NT2/D1 (cell line): ENCODE data around the gene DGAT2.

Experiments used
- DNase-seq: peaks from one replicate; pipeline ENCODE4 v3.0.0-alpha.2; 2011; ENCODE audit warnings: low read depth, low spot score
- H3K27me3 ChIP-seq: 2 replicates; pipeline ENCODE4 v1.6.0; 2011; ENCODE audit warnings: mild to moderate bottlenecking; ENCODE audit not compliant: insufficient read length, insufficient read depth
- H3K36me3 ChIP-seq: 2 replicates; pipeline ENCODE4 v1.6.1; 2011; ENCODE audit warnings: mild to moderate bottlenecking, low read length, mixed read lengths; ENCODE audit not compliant: insufficient read depth, insufficient read length
- H3K4me1 ChIP-seq: 2 replicates; pipeline ENCODE4 v1.5.1; 2011; ENCODE audit not compliant: insufficient read depth, insufficient read length
- H3K4me3 ChIP-seq: 2 replicates; pipeline ENCODE4 v1.5.1; 2011; ENCODE audit warnings: low read depth; ENCODE audit not compliant: insufficient read length
- H3K9ac ChIP-seq: 2 replicates; pipeline ENCODE4 v1.6.0; 2011; ENCODE audit warnings: low read depth; ENCODE audit not compliant: insufficient read length
- H3K9me3 ChIP-seq: 2 replicates; pipeline ENCODE4 v1.5.1; 2011; ENCODE audit warnings: mild to moderate bottlenecking, low read length; ENCODE audit not compliant: insufficient read depth
- SUZ12 ChIP-seq: IDR thresholded peaks from 2 replicates; pipeline ENCODE4 v1.6.1; 2011; ENCODE audit not compliant: insufficient read length, insufficient read depth; ENCODE audit errors: extremely low read depth
- YY1 ChIP-seq: IDR thresholded peaks from 2 replicates; pipeline ENCODE4 v1.6.1; 2011; ENCODE audit not compliant: insufficient read length, insufficient read depth
- ZNF274 ChIP-seq: IDR thresholded peaks from 2 replicates; pipeline ENCODE4 v1.6.1; 2011; ENCODE audit warnings: mild to moderate bottlenecking, low read depth, low read length

The DGAT2 gene

DNA sequence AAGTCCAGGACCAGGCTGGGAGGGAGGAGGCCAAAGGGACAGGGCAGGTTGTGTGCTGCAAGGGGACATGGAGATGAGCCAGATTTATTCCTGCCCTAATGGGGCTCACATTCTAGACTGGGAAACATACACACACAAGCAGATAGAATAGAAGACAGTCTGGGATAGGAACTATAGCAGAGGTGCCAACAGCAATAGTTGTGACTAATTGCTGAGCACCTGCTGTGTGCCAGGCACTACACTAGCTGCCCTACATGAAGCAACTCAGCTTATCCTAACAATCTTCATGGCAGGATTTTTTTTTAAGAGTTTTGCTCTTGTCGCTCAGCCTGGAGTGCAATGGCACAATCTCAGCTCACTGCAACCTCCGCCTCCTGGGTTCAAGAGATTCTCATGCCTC is 39.6 kb upstream of the DGAT2 start:
- no peak for DNase-seq
- Histone ChIP-seq H3K4me1 (peaks cover 2% of the 10 kb centered on the region), H3K9ac (no peak overlapping the region), H3K9me3 (no peaks in the 10 kb centered on the region), H3K27me3 (no peaks in the 10 kb centered on the region), H3K4me3 (no peak overlapping the region), H3K36me3 (no peaks in the 10 kb centered on the region)
- TF ChIP-seq YY1: no peak

DNA sequence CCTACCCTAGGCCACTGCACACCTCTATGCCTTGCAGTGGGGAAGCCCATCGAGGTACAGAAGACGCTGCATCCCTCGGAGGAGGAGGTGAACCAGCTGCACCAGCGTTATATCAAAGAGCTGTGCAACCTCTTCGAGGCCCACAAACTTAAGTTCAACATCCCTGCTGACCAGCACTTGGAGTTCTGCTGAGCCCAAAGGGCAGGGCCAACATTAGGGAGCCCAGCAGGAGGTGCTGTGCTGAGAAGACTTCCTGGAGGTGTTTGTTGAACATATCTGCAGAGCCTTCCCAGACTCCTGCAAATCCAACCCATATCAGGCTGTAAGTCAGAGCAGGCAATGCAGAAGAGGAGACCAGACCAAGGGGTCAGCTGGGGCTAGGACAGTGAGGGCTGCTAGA is 37.5 kb upstream of the DGAT2 start:
- no peaks in the 10 kb centered on the region for H3K36me3 ChIP-seq
- no peak overlapping the region for H3K9ac ChIP-seq
- H3K4me1 ChIP-seq: peaks cover 1% of the 10 kb centered on the region
- H3K4me3 ChIP-seq: no peak overlapping the region
- no peaks in the 10 kb centered on the region for H3K27me3 ChIP-seq
- no peaks in the 10 kb centered on the region for H3K9me3 ChIP-seq
- no peak for DNase-seq
- TF ChIP-seq YY1: no peak
- TF ChIP-seq SUZ12: no peak
- no peak for TF ChIP-seq ZNF274

DNA sequence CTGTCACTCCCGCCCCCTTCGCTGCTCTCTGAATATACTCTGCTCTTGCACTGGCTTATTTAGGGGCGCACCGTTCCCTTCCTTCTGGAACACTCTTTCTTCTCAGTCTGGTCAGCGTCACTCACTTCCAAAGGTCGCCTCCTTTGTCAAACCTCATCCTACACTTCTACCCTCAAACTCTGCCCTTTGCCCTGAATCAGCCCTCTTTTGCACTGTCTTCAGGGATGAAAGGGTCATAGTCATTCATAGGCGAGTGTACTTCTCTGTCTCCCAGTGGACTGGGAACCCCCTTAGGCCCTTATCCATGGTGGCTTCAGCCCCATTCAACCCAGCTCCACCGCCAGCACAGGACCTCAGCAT is 35.5 kb upstream of the DGAT2 start:
- Histone ChIP-seq H3K9ac (no peak overlapping the region), H3K4me1 (no peaks in the 10 kb centered on the region), H3K36me3 (no peaks in the 10 kb centered on the region), H3K4me3 (no peak overlapping the region), H3K9me3 (no peaks in the 10 kb centered on the region), H3K27me3 (no peaks in the 10 kb centered on the region)
- no peak for TF ChIP-seq YY1
- no peak for TF ChIP-seq ZNF274
- no peak for TF ChIP-seq SUZ12
- no peak for DNase-seq

DNA sequence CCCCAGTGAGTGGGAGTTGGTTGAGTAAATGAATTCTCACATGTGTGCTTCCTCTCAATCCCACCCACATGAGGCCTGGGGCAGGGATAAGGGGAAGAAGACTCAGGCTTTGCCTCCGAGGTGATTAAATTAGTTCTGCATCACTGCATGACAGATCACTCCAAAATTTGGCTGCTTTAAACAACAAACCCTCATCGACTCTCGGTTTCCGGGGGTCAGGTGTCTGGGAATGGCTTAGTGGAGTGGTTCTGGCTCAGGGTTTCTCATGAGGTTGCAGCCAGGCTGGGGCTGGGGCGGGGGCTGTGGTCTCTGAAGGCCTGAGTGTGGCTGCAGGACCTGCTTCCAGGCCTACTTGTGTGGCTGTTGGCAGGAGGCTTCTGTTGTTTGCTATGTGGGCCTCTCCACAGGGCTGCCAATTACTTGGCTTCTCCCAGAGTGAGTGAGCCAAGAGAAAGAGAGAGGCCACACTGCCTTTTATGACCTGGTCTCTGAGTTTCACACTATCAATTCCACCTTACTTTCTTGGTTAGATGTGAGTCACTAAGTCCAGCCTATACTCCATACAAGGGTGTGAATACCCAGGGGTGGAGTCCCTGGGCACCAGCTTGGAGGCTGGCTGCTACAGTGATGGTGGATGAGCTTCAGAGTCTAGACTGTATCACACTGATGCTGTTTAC is 35.0 kb upstream of the DGAT2 start:
- H3K4me3 ChIP-seq: no peak overlapping the region
- H3K27me3 ChIP-seq: no peaks in the 10 kb centered on the region
- H3K9me3 ChIP-seq: no peaks in the 10 kb centered on the region
- no peak overlapping the region for H3K9ac ChIP-seq
- no peaks in the 10 kb centered on the region for H3K36me3 ChIP-seq
- DNase-seq: no peak
- H3K4me1 ChIP-seq: no peaks in the 10 kb centered on the region
- TF ChIP-seq ZNF274: no peak
- no peak for TF ChIP-seq SUZ12
- TF ChIP-seq YY1: no peak

DNA sequence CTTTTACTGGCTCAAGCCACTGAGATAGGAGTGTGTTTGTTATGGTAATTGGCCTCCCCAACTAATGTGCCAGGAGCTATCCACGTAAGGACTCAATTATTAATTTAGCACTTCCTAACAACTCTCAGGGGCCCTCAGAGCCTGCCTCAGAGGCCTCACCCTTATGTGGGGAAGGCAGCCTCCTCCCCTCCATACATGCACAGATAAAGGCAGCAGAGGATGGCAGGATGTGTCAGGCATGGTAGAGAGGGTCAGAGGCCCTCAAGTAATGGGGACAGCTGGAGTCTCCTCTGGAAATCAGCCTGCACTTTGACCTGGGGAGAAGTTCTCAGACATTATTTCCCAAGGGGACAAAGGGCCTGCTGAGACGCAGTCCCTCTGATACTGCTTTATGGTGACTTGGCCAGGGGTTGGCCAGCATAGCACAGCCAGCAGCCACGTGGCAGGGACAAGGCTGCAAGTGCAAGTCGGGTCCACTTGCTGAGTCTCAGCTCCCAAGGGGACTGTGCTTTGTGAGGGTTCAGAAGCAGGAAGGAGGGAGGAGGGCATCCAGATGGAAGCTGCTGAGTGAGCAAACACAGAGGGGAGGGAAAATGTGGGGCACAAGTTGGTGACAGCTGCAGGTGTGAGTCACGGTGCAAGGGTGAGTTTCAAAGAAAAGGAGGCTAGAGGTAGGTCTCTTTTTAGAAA is 33.9 kb upstream of the DGAT2 start:
- TF ChIP-seq SUZ12: no peak
- no peak for TF ChIP-seq ZNF274
- TF ChIP-seq YY1: no peak
- no peak for DNase-seq

DNA sequence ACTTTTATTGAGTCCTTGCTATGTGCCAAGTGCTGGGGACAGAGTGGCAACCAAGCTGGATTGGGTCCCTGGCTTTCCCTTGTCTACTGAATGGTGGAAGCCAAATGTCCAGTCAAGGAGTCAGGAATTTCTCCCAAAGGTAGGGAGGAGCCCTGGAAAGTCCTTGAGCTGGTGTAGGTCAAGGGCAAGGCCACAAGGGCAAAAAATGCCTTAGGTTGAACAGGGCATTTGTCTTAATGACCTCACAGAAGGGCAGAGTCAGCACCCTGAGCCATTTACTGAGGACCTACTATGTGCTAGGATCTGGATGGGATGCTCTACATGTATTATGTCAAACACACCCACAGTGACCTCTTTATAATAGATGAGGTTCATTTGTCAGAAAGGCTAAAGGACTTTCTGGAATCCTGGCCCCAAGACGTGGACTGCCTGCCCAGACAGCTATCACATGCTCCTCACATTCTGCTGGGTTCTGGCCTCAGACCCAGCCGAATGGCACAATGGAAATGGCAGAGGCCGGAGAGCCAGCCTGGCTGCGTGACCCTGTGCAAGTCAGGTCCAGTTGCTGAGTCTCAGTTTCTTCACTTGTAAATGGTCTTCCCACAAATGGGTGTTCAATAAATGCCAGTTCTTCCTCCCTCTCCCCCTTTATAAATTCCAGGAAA is 33.3 kb upstream of the DGAT2 start:
- Histone ChIP-seq H3K4me3 (no peak overlapping the region), H3K36me3 (no peaks in the 10 kb centered on the region), H3K9me3 (no peaks in the 10 kb centered on the region), H3K4me1 (no peaks in the 10 kb centered on the region), H3K9ac (no peak overlapping the region), H3K27me3 (no peaks in the 10 kb centered on the region)
- TF ChIP-seq YY1: no peak
- no peak for TF ChIP-seq SUZ12
- TF ChIP-seq ZNF274: no peak
- DNase-seq: no peak

More for the DNA sequence above, 33.9 kb upstream of the DGAT2 start:
- Histone ChIP-seq H3K36me3 (no peaks in the 10 kb centered on the region), H3K4me3 (no peak overlapping the region), H3K9ac (no peak overlapping the region), H3K4me1 (no peaks in the 10 kb centered on the region), H3K9me3 (no peaks in the 10 kb centered on the region), H3K27me3 (no peaks in the 10 kb centered on the region)

DNA sequence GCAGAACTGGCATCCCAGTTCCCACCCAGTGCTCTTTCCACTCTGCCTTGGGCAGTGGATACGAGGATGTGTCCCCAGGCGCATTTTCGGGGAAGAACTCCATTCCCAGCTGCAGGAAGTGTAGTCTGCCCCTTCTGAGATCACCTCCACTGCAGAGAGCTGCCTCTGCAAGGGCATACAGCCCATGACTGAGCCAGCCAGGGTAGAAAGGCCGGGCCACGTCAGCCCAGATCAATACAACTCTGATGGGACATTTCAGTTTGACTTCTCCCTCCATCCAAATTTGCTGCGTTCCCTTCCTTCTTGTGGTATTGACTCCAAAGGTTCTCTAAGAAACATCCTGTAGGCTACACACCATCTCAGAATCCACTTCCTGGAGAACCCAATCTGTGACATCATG is 31.3 kb upstream of the DGAT2 start:
- no peak overlapping the region for H3K4me3 ChIP-seq
- no peaks in the 10 kb centered on the region for H3K36me3 ChIP-seq
- TF ChIP-seq YY1 (no peak), SUZ12 (no peak), ZNF274 (no peak)
- no peaks in the 10 kb centered on the region for H3K9me3 ChIP-seq
- no peak for DNase-seq
- H3K4me1 ChIP-seq: no peaks in the 10 kb centered on the region
- H3K9ac ChIP-seq: no peak overlapping the region
- H3K27me3 ChIP-seq: no peaks in the 10 kb centered on the region
